H1 (cell line): ENCODE measurements around the gene ACBD6. TPM values are rescaled to one million over a fixed set of nuclear protein-coding genes. Genes with fewer than 3 reads are reported as not detected.

Experiments used
- CTCF ChIA-PET: fragments of 300-600 bp; sonication (Branson Sonifier 250); formaldehyde crosslinking; loops from one replicate; lab custom pipeline; 2021; ENCODE audit not compliant: partially characterized antibody; lab: Charles Lee
- POLR2A ChIA-PET: fragments of 300-600 bp; sonication (Branson Sonifier 250); formaldehyde crosslinking; loops from one replicate; lab custom pipeline; 2021; ENCODE audit warnings: inconsistent platforms; ENCODE audit not compliant: partially characterized antibody; lab: Charles Lee
- DNase-seq, 2 experiments: peaks; one replicate each; pipeline versions ENCODE4 v3.0.0 to v3.0.0-alpha.2; 2010 to 2022; ENCODE audit warnings: low spot score in 2 of 2, low read depth in 1 of 2, mixed read lengths in 1 of 2
- FAIRE-seq: peaks from 2 replicates; lab custom pipeline; 2011; peaks lifted over from hg19 to GRCh38; lab: Jason Lieb, UNC
- H2AFZ ChIP-seq: 2 replicates; pipeline ENCODE4 v1.8.1; 2012; ENCODE audit warnings: low read length, inconsistent platforms
- H2AK5ac ChIP-seq: 2 replicates; pipeline ENCODE4 v1.6.1; 2013; ENCODE audit warnings: low read depth, low read length
- H2BK120ac ChIP-seq: replicated peaks from 2 replicates; pipeline ENCODE3; 2013; ENCODE audit warnings: low read depth, low read length, inconsistent platforms
- H2BK12ac ChIP-seq: 2 replicates; pipeline ENCODE4 v1.6.1; 2013; ENCODE audit warnings: low read depth, low read length
- H2BK15ac ChIP-seq: 2 replicates; pipeline ENCODE4 v1.6.1; 2013; ENCODE audit warnings: low read length
- H2BK20ac ChIP-seq: 2 replicates; pipeline ENCODE4 v1.6.1; 2013; ENCODE audit warnings: low read length
- H2BK5ac ChIP-seq: 2 replicates; pipeline ENCODE4 v1.6.1; 2013; ENCODE audit warnings: low read depth, low read length
- H3K14ac ChIP-seq: 2 replicates; pipeline ENCODE4 v1.6.1; 2013; ENCODE audit warnings: inconsistent platforms; ENCODE audit not compliant: insufficient read length
- H3K18ac ChIP-seq: 2 replicates; pipeline ENCODE4 v1.6.1; 2013; ENCODE audit warnings: low read length; ENCODE audit errors: extremely low read depth
- H3K23ac ChIP-seq: 2 replicates; pipeline ENCODE4 v1.6.1; 2013; ENCODE audit warnings: inconsistent platforms; ENCODE audit not compliant: insufficient read length
- H3K23me2 ChIP-seq: 2 replicates; pipeline ENCODE4 v1.6.1; 2013; ENCODE audit warnings: low read depth, low read length
- H3K27ac ChIP-seq: 2 replicates; pipeline ENCODE4 v1.6.1; 2011; ENCODE audit warnings: low read depth, low read length, inconsistent platforms
- H3K27me3 ChIP-seq, 4 experiments: replicated peaks in 1 of 4; 1 replicate in 1 of 4; 2 replicates in 3 of 4; pipeline versions ENCODE4 v1.6.1 to v1.8.1; 2011 to 2013; ENCODE audit warnings: low read length in 3 of 4, mild to moderate bottlenecking in 3 of 4, inconsistent platforms in 2 of 4, mixed read lengths in 2 of 4, moderate library complexity in 1 of 4; ENCODE audit not compliant: control insufficient read depth in 3 of 4, insufficient read depth in 3 of 4; ENCODE audit errors: extremely low read depth in 1 of 4
- H3K36me3 ChIP-seq, 4 experiments: 2 replicates each; pipeline versions ENCODE4 v1.6.1 to v1.8.1; 2011 to 2013; ENCODE audit warnings: mild to moderate bottlenecking in 4 of 4, low read length in 3 of 4, moderate library complexity in 2 of 4, control low read depth in 1 of 4, inconsistent platforms in 1 of 4; ENCODE audit not compliant: insufficient read depth in 4 of 4, control insufficient read depth in 2 of 4
- H3K4ac ChIP-seq: replicated peaks from 2 replicates; pipeline ENCODE3; 2013; ENCODE audit warnings: low read length, low read depth, mixed read lengths, inconsistent platforms; ENCODE audit not compliant: insufficient read length
- H3K4me1 ChIP-seq, 4 experiments: replicated peaks in 1 of 4; 1 replicate in 1 of 4; 2 replicates in 3 of 4; pipeline versions ENCODE4 v1.6.1 to v1.8.1; 2011 to 2013; ENCODE audit warnings: low read length in 3 of 4, inconsistent platforms in 2 of 4, mixed read lengths in 1 of 4; ENCODE audit not compliant: insufficient read depth in 4 of 4, control insufficient read depth in 3 of 4
- H3K4me2 ChIP-seq, 2 experiments: 2 replicates each; pipeline versions ENCODE4 v1.6.1 to v1.8.1; 2011 to 2013; ENCODE audit warnings: low read depth in 2 of 2, low read length in 2 of 2, control low read depth in 1 of 2, inconsistent platforms in 1 of 2, mild to moderate bottlenecking in 1 of 2; ENCODE audit not compliant: insufficient read depth in 1 of 2
- H3K4me3 ChIP-seq, 4 experiments: fragments of 200-600, 300-600 bp in 1 of 4; sonication (generic), shearing (Covaris generic), sonication (Bioruptor Twin) in 1 of 4; 2 replicates each; pipeline versions ENCODE4 v1.5.1 to v1.8.1; 2011 to 2016; ENCODE audit warnings: low read length in 4 of 4, low read depth in 3 of 4, control low read depth in 2 of 4, inconsistent platforms in 2 of 4, mild to moderate bottlenecking in 2 of 4, mixed read lengths in 1 of 4, moderate library complexity in 1 of 4; ENCODE audit not compliant: insufficient read depth in 2 of 4; ENCODE audit errors: extremely low read depth in 1 of 4
- H3K56ac ChIP-seq: replicated peaks from 2 replicates; pipeline ENCODE3; 2013; ENCODE audit warnings: low read depth, mild to moderate bottlenecking, mixed read lengths, low read length, inconsistent platforms; ENCODE audit not compliant: insufficient read length
- H3K79me1 ChIP-seq: 2 replicates; pipeline ENCODE4 v1.6.1; 2013; ENCODE audit warnings: low read depth, low read length, control low read depth
- H3K79me2 ChIP-seq, 2 experiments: 2 replicates each; pipeline versions ENCODE4 v1.6.1 to v1.8.1; 2012 to 2013; ENCODE audit warnings: low read length in 2 of 2, mild to moderate bottlenecking in 2 of 2, inconsistent platforms in 1 of 2; ENCODE audit not compliant: insufficient read depth in 2 of 2, control insufficient read depth in 1 of 2
- H3K9ac ChIP-seq, 4 experiments: replicated peaks in 1 of 4; 1 replicate in 1 of 4; 2 replicates in 3 of 4; pipeline versions ENCODE4 v1.6.1 to v1.8.1; 2011 to 2013; ENCODE audit warnings: low read depth in 3 of 4, low read length in 3 of 4, control low read depth in 2 of 4, mild to moderate bottlenecking in 2 of 4, moderate library complexity in 2 of 4, inconsistent platforms in 1 of 4; ENCODE audit errors: extremely low read depth in 1 of 4
- H3K9me3 ChIP-seq, 2 experiments: 2 replicates each; pipeline versions ENCODE4 v1.6.1 to v1.8.1; 2012 to 2013; ENCODE audit warnings: mild to moderate bottlenecking in 2 of 2, moderate library complexity in 2 of 2, control low read depth in 1 of 2, inconsistent platforms in 1 of 2, low read depth in 1 of 2, low read length in 1 of 2, mixed read lengths in 1 of 2; ENCODE audit not compliant: insufficient read depth in 2 of 2
- H4K20me1 ChIP-seq, 2 experiments: replicated peaks in 1 of 2; 2 replicates each; pipeline versions ENCODE3 to v1.8.1; 2011 to 2013; ENCODE audit warnings: inconsistent platforms in 2 of 2, low read length in 2 of 2, mild to moderate bottlenecking in 1 of 2; ENCODE audit not compliant: insufficient read depth in 2 of 2, control insufficient read depth in 1 of 2
- H4K5ac ChIP-seq: 2 replicates; pipeline ENCODE4 v1.6.1; 2013; ENCODE audit warnings: low read length, low read depth, mixed read lengths, inconsistent platforms; ENCODE audit not compliant: insufficient read length
- H4K8ac ChIP-seq: 2 replicates; pipeline ENCODE4 v1.8.0; 2013; ENCODE audit warnings: mild to moderate bottlenecking, moderate library complexity, low read length, inconsistent platforms; ENCODE audit not compliant: insufficient read depth; ENCODE audit errors: extremely low read depth
- H4K91ac ChIP-seq: replicated peaks from 2 replicates; pipeline ENCODE3; 2013; ENCODE audit warnings: low read length, mixed read lengths, inconsistent platforms; ENCODE audit not compliant: insufficient read length
- BCL11A ChIP-seq, 2 experiments: IDR thresholded peaks; one replicate each; pipeline ENCODE4 v1.6.1; 2011; ENCODE audit warnings: low read depth in 2 of 2, low read length in 2 of 2, mild to moderate bottlenecking in 2 of 2
- CBX8 ChIP-seq: fragments of 300-800, 300-1000 bp; sonication (generic); IDR thresholded peaks from 2 replicates; pipeline ENCODE4 v1.7.1; 2016; ENCODE audit warnings: low read depth, low read length, borderline replicate concordance
- CHD2 ChIP-seq: IDR thresholded peaks from 2 replicates; pipeline ENCODE4 v1.6.1; 2012; ENCODE audit warnings: low read length, improper control_type of control experiment
- GABPA ChIP-seq: IDR thresholded peaks from 2 replicates; pipeline ENCODE4 v1.6.1; 2011; ENCODE audit warnings: mild to moderate bottlenecking, low read length, moderate library complexity, borderline replicate concordance; ENCODE audit not compliant: insufficient read depth
- JUND ChIP-seq: IDR thresholded peaks from 2 replicates; pipeline ENCODE4 v1.6.1; 2011; ENCODE audit warnings: mild to moderate bottlenecking, improper control_type of control experiment, low read length
- RFX5 ChIP-seq: IDR thresholded peaks from 2 replicates; pipeline ENCODE4 v1.6.1; 2011; ENCODE audit warnings: low read depth, low read length, improper control_type of control experiment, borderline replicate concordance
- RNF2 ChIP-seq: fragments of 200-900, 300-1000 bp; sonication (generic); IDR thresholded peaks from 2 replicates; pipeline ENCODE4 v1.7.1; 2016; ENCODE audit warnings: borderline replicate concordance, low read depth, mild to moderate bottlenecking, antibody characterized with exemption, low read length; ENCODE audit not compliant: poor library complexity, severe bottlenecking; ENCODE audit errors: missing control alignments
- SP4 ChIP-seq: IDR thresholded peaks from 2 replicates; pipeline ENCODE4 v1.6.1; 2012; ENCODE audit warnings: low read length, inconsistent platforms
- SUZ12 ChIP-seq: fragments of 200-600 bp; sonication (generic); IDR thresholded peaks from 2 replicates; pipeline ENCODE4 v1.6.1; 2012; ENCODE audit warnings: mild to moderate bottlenecking, inconsistent platforms, low read length, moderate library complexity, mixed read lengths
- WGBS, 2 experiments: shearing (Covaris generic) in 1 of 2; methylation state at CpG; one replicate each; pipeline versions ENCODE4 v1.1.6 to v1.1.7; 2013 to 2015; ENCODE audit warnings: low lambda C conversion rate in 2 of 2, mixed read lengths in 2 of 2, inconsistent platforms in 1 of 2, low coverage in 1 of 2, missing lambda C conversion rate in 1 of 2; ENCODE audit not compliant: insufficient replicate concordance in 2 of 2, insufficient coverage in 1 of 2, insufficient read length in 1 of 2; ENCODE audit errors: extremely low coverage in 1 of 2, missing lambda C conversion rate in 1 of 2; 5-methylcytosine and 5-hydroxymethylcytosine counted together
- polyA plus RNA-seq, 7 experiments: library from polyadenylated mRNA; depleted of rRNA in 3 of 7; stranded (reverse) in 5 of 7; unstranded in 2 of 7; fragments of >200 nt in 5 of 7; fragments of 200-250 nt in 2 of 7; gene quantifications; 1 replicate in 5 of 7; 2 replicates in 1 of 7; 4 replicates in 1 of 7; pipeline versions ENCODE4 v1.2.1 to v1.2.3, GENCODE V29; 2011 to 2013; ENCODE audit warnings: missing spikeins in 2 of 7, mixed read lengths in 2 of 7
- total RNA-seq: library from RNA; stranded (reverse); fragmentation: NEBNext Ultra II Directional; extraction: Animal tissue kit (Norgen Biotek cat#: 25700); gene quantifications from 2 replicates; pipeline ENCODE4 v1.2.1, GENCODE V29; 2021
- TF ChIP-seq, protein P1 (sequence below): IDR thresholded peaks from 2 replicates; pipeline ENCODE4 v1.6.1; 2011; ENCODE audit warnings: low read length, improper control_type of control experiment

Gene ACBD6
- total and polyA plus RNA-seq, 2 of the 8 experiments (the other 6 are each of a cell fraction or from before 2014, with no cell fraction given): 52.0 to 67.7 TPM

DNA sequence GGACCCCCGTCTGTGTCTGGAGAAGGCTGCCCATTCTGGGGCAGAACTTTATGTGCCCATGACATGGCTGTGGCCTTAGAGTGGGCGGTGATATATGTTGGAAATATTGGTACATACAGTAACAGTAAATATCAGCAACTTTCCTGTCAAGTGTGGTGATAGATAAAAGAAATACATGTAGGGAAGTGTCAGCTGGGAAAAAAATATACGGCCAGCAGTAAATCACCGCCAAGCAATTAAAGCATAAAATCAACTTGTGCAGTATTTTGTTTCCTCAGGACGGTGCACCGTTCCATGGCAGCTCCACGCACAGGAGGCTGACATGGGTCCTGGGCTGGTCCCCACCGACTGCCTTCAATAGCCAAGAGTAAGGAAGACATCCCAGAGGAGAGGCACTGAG, 244.9 kb downstream of the ACBD6 start:
- DNase-seq (no peak), FAIRE-seq (no peak)
- H3K9ac ChIP-seq: no peak overlapping the region
- H2BK120ac ChIP-seq: no peak overlapping the region
- H3K4me1 ChIP-seq: peaks cover 0 to 18% (median 10%) of the 10 kb centered on the region in 4 experiments; a peak in 6 of 7 replicates
- H4K8ac ChIP-seq: no peak overlapping the region
- H4K5ac ChIP-seq: no peak overlapping the region
- H3K56ac ChIP-seq: no peak overlapping the region
- no peak overlapping the region for H3K18ac ChIP-seq
- H3K4me3 ChIP-seq: no peak overlapping the region
- no peaks in the 10 kb centered on the region for H3K79me1 ChIP-seq
- CTCF ChIA-PET: interaction anchor here (0.7 to 17.1 kb wide), 8 partner anchors 8 to 231 kb away, joined by 3 to 244 read pairs (median 4); no protein-coding TSS in a partner anchor
- no peak overlapping the region for H3K4ac ChIP-seq
- no peak overlapping the region for H3K4me2 ChIP-seq
- WGBS, 2 experiments: 89% methylated on average over 8 of the region's 8 CpGs; no CpG with 5 or more reads in 1 of the 2 experiments
- H2BK20ac ChIP-seq: no peak overlapping the region
- no peaks in the 10 kb centered on the region; a peak in 1 of 7 replicates for H3K27me3 ChIP-seq
- no peak overlapping the region for H2BK15ac ChIP-seq
- no peak overlapping the region for H2AK5ac ChIP-seq
- 0 out of 2 replicates have a peak, but pooled peaks cover 1% of the 10 kb centered on the region for H3K23me2 ChIP-seq
- no peaks in the 10 kb centered on the region for H3K79me2 ChIP-seq
- H3K9me3 ChIP-seq: no peaks in the 10 kb centered on the region
- POLR2A ChIA-PET: interaction anchor here (1.5 to 2.0 kb wide), 2 partner anchors 10 to 26 kb away, joined by 4 to 7 read pairs; no protein-coding TSS in a partner anchor
- H2BK12ac ChIP-seq: no peak overlapping the region
- H2BK5ac ChIP-seq: no peak overlapping the region
- H3K23ac ChIP-seq: no peak overlapping the region
- H4K20me1 ChIP-seq: no peaks in the 10 kb centered on the region
- H3K27ac ChIP-seq: no peak overlapping the region
- no peak overlapping the region for H4K91ac ChIP-seq
- no peak overlapping the region for H2AFZ ChIP-seq
- no peak overlapping the region for H3K14ac ChIP-seq
- H3K36me3 ChIP-seq: no peaks in the 10 kb centered on the region
- no peak for TF ChIP-seq BCL11A (IDR thresholded peaks at IDR 0.05; ENCODE audit: low read depth in 2 of 2, low read length in 2 of 2)
- TF ChIP-seq, protein P1, sequence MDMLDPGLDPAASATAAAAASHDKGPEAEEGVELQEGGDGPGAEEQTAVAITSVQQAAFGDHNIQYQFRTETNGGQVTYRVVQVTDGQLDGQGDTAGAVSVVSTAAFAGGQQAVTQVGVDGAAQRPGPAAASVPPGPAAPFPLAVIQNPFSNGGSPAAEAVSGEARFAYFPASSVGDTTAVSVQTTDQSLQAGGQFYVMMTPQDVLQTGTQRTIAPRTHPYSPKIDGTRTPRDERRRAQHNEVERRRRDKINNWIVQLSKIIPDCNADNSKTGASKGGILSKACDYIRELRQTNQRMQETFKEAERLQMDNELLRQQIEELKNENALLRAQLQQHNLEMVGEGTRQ: no peak
- no peak for TF ChIP-seq RNF2
- no peak for TF ChIP-seq SUZ12
- no peak for TF ChIP-seq RFX5
- TF ChIP-seq JUND: no peak
- TF ChIP-seq CBX8: no peak
- no peak for TF ChIP-seq CHD2
- TF ChIP-seq SP4: no peak
- TF ChIP-seq GABPA: no peak
